HG02840 (cell line): Measurements from ENCODE around the gene ORC2.

Source experiments
- ATAC-seq: cut with Tn5 transposase; IDR thresholded peaks from one replicate; pipeline ENCODE4 v1.9.1; 2021; ENCODE audit warnings: mild to moderate bottlenecking, moderate library complexity, moderate number of reproducible peaks; ENCODE audit not compliant: unreplicated experiment, low FRiP score

ORC2 gene

DNA sequence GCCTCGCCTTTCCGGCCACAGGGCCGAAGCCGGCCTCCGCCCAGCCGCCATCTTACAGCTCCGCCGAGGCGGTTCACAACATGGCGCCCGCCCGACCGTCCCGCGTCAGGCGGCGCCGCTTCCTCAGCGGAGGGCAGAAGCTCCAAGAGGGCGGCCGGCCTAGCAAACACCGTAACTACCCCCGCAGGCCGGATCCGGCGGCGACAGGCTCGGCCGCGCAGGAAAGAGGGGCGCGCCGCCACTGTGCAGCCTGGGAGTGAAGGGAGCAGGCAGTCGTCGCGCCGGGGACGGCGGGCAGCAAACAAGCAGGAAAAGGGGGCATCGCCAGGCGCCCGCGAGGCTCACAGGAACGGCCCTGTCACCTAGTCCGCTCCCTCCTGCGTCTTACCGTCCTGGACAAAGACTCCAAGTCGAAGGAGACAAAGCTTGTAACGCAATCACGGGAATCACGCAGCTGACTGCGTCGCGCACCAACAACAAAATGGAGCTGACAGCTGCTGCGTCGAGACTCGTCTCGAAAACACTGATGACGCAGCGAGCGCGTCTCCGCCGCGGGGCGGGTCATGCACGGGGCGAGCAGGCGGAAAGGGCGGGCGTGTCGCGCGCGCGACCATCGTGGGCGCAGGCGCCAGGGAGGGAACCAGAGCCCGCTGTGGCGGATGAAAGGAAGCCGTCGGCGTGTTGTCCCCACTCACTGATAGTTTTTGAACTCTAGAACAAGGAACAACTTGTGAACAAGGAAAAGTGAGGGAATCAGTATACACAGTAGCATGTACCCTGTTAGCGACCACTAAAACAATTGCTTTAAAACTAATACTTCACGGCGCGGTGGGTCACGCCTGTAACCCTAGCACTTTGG lies 99.1 kb downstream of the ORC2 start, which contains the start of gene CLK1:
Gene CLK1 (minus strand): TSS at position 483 of the 859 bp plus-strand sequence. CDS start 2,796 bp downstream, outside the sequence.
- ATAC-seq: peak; percentile 86

DNA sequence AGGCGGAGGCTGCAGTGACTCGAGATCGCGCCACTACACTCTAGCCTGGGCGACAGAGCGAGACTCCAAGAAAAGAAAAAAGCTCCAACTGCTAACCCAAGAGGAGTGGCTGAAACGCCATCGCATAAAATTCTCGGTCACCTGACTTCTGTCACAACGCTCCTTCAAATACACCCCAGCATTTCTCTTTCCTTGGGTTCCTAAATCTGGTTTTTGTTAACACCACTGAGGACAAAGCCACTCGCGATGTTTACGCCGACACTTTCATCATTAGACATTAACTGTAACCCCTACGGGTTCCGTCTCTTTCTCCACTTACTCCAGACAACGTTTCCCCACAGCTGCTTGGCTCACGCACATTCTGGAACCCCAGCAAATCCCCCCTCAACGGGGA lies 99.7 kb downstream of the ORC2 start:
- no peak for ATAC-seq

DNA sequence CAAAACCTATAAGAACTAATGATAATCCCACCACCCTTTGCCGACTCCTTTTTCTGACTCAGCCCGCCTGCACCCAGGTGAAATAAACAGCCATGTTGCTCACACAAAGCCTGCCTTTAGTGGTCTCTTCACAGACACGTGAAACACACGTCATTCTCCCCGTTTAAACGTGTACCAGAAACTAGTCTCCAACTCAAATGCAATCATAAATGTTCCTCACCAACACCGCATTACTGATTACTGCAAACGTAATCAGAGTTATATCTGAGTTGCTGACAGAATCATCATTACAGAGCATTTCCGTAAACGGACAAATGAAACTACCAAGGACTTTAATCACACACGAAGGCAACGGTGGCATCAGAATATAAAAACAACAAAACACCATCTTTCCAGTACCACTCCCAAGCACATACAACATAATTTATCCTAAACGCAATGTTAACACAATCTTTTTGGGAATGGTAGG lies 100.9 kb downstream of the ORC2 start:
- no peak for ATAC-seq

DNA sequence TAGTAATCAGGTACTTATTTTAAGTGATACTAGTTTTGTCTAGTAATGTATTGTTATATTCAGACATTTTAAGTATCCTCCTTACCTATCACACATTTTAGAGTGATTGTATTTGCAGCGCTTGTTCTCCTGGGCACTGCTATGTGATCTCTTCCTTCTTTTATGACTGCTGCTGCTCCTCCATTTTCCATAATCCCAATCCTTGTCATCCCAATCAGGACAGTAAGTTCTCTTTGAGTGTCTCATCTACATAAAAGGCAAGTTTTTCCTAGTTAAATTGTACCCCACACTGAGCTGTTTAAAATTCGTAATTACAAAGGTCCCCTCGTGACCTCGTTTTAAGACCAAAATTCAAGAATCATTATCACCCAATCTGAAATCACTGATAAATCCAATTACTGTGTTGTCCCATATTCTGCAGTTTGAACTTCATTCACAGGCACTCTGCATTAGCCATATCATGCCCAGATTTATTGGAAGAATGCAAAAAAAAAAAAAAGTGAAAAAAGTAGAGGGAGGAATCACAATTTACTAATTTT lies 101.8 kb downstream of the ORC2 start:
- no peak for ATAC-seq

DNA sequence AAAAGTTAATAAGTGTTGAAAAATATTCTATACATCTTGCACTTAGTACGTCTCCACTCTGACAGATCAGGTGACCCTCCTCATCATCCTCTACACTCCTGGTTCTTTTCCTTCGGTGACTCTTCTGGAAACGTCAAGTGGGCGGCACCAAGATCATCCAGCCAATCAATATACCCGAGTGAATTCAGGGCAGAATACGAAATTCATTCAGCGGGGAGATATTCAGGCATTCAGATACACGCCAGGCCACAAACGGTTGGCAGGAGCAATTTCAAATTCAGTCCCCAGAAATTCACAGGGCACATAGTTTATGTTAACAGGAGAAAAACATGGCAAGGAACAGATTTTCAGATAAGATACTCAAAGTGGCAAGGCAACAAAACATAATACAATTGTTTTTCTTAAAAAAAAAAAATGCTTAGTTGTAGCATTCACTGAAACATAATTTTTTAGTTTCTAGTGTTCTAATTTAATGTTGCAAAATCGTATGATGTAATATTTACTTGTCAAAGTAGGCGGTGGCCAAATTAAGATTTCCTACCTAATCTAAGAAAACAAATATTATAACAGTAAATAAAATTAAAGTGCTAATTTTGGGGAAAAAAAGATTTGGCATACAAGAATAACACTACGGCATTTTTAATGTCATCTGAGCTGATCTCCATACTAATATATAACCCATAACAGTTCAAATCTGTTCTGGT lies 103.2 kb downstream of the ORC2 start:
- ATAC-seq: no peak
